ENCODE data around the gene RTF2. TPM values are rescaled to one million over a fixed set of nuclear protein-coding genes. Genes with fewer than 3 reads are reported as not detected.

The RTF2 gene
- total RNA-seq, 4 donors from 2014 or later: 69.1 to 88.8 (median 77.5) TPM

DNA sequence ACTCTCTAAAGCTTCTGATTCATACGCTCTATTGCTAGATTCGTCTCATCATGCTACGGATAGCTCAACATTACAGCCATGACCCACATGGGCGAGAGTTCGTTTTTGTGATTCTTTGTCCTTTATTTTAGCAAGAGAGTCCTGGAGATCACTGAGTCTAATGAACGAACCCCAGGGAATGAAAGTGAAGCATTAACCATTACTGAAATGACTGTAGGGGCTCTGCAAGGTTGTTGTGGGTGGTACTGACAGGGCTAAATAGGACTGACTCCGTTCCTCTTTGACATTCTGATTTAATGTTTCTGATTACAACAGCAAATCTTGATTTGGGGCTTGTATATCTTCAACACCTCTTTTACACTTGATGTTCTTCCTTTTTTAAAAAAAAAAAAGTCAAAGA, 13.7 kb upstream of the RTF2 start:
- Histone ChIP-seq H3K9me3 (no peaks in the 10 kb centered on the region), H3K4me3 (no peak overlapping the region), H3K36me3 (no peaks in the 10 kb centered on the region), H3K27me3 (no peaks in the 10 kb centered on the region), H3K4me1 (no peaks in the 10 kb centered on the region), H3K27ac (no peak overlapping the region)
- intact Hi-C loops (cut with DNase I; ENCODE audit: low total_unique reads) (no loop called here), in situ Hi-C loops (cut with MboI; ENCODE audit: low sequenced_read_pairs in 4 of 4) (no loop called here)
- DNase-seq: no peak
- ATAC-seq: no peak
- no peak for TF ChIP-seq POLR2A (IDR thresholded peaks at IDR 0.05)
- no peak for TF ChIP-seq CTCF (IDR thresholded peaks at IDR 0.05 in 4 of 5, conservative IDR thresholded peaks at IDR 0.05 in 1 of 5)

- H3K4me3 ChIP-seq: no peak overlapping the region
- H3K27me3 ChIP-seq: no peaks in the 10 kb centered on the region
- no peak overlapping the region for H3K27ac ChIP-seq
- TF ChIP-seq POLR2A (IDR thresholded peaks at IDR 0.05) (no peak), CTCF (IDR thresholded peaks at IDR 0.05 in 4 of 5, conservative IDR thresholded peaks at IDR 0.05 in 1 of 5) (no peak)
- no peaks in the 10 kb centered on the region for H3K4me1 ChIP-seq
- ATAC-seq: no peak
- no peaks in the 10 kb centered on the region for H3K9me3 ChIP-seq
- intact Hi-C loops (cut with DNase I; ENCODE audit: low total_unique reads) (no loop called here), in situ Hi-C loops (cut with MboI; ENCODE audit: low sequenced_read_pairs in 4 of 4) (no loop called here)
- DNase-seq: no peak
- no peaks in the 10 kb centered on the region for H3K36me3 ChIP-seq
Observed at GRCh38 chr20:56458206-56458821, 10.1 kb upstream of the RTF2 start.

GRCh38 chr20:56460459-56460858, 8.0 kb upstream of the RTF2 start:
- no peaks in the 10 kb centered on the region for H3K4me1 ChIP-seq
- H3K9me3 ChIP-seq: no peaks in the 10 kb centered on the region
- TF ChIP-seq POLR2A (IDR thresholded peaks at IDR 0.05) (no peak), CTCF (IDR thresholded peaks at IDR 0.05 in 4 of 5, conservative IDR thresholded peaks at IDR 0.05 in 1 of 5) (no peak)
- intact Hi-C loops (cut with DNase I; ENCODE audit: low total_unique reads) (no loop called here), in situ Hi-C loops (cut with MboI; ENCODE audit: low sequenced_read_pairs in 4 of 4) (loop anchor here in 2 of 4 donors (5.0 kb wide), 1 partner anchor 63 kb away; no protein-coding TSS in a partner anchor)
- ATAC-seq (no peak), DNase-seq (no peak)
- H3K27ac ChIP-seq: no peak overlapping the region
- H3K4me3 ChIP-seq: no peak overlapping the region
- H3K36me3 ChIP-seq: no peaks in the 10 kb centered on the region
- H3K27me3 ChIP-seq: no peaks in the 10 kb centered on the region

DNA sequence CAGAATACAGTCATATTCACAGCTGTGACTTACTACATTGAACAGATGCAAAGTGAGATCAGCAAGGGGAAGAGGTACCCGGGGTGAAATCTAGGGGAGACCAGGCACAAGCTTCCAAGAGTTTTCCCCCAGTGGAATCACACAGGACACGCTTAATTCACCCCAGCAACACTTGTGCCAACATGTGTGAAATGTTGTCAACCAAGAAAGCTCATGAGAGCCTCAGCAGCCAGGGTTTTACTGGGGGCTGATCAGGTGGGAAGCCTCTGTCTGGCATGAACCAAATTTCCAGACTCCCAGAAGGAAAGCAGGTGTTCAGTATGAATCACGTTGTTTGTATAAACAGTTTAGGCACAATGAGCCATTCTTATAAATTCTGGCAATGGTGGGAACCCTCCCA, 6.9 kb upstream of the RTF2 start:
- DNase-seq (no peak), ATAC-seq (no peak)
- intact Hi-C loops (cut with DNase I; ENCODE audit: low total_unique reads): no loop called here
- TF ChIP-seq POLR2A (IDR thresholded peaks at IDR 0.05): no peak
- no peaks in the 10 kb centered on the region for H3K27me3 ChIP-seq
- no peaks in the 10 kb centered on the region for H3K4me1 ChIP-seq
- no peaks in the 10 kb centered on the region for H3K9me3 ChIP-seq
- no peaks in the 10 kb centered on the region for H3K36me3 ChIP-seq
- H3K4me3 ChIP-seq: no peak overlapping the region
- in situ Hi-C loops (cut with MboI; ENCODE audit: low sequenced_read_pairs in 4 of 4): loop anchor here in 2 of 4 donors (5.0 kb wide), 1 partner anchor 64 kb away; no protein-coding TSS in a partner anchor
- no peak overlapping the region for H3K27ac ChIP-seq

DNA sequence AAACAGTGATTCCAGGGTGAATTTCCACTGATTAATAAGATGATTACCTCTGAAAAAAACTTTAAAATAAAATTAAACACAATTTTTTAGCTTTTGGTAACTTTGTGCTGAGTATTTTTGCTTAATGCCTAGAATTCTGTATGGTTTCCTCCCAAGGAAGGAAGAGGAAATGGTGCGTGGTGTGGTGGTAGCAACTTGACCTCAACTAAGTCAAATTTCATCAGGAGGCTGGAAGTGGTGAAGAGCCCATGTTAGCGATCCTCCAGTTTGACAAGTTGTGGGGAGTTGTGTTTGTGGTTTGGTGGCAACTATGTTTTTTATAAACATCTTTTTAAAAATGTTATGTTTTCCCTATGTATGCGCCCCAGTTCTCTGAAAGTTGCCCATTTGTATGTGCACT, 5.0 kb upstream of the RTF2 start:
- DNase-seq: no peak
- TF ChIP-seq POLR2A (IDR thresholded peaks at IDR 0.05): no peak
- no peak for TF ChIP-seq CTCF (IDR thresholded peaks at IDR 0.05 in 4 of 5, conservative IDR thresholded peaks at IDR 0.05 in 1 of 5)
- Histone ChIP-seq H3K4me1 (peaks cover 6 to 9% of the 10 kb centered on the region in 2 donors), H3K9me3 (no peaks in the 10 kb centered on the region), H3K27ac (no peak overlapping the region), H3K4me3 (no peak overlapping the region), H3K27me3 (no peaks in the 10 kb centered on the region), H3K36me3 (no peaks in the 10 kb centered on the region)
- in situ Hi-C loops (cut with MboI; ENCODE audit: low sequenced_read_pairs in 4 of 4) (loop anchor here in 2 of 4 donors (5.0 kb wide), 1 partner anchor 66 kb away; no protein-coding TSS in a partner anchor), intact Hi-C loops (cut with DNase I; ENCODE audit: low total_unique reads) (no loop called here)
- ATAC-seq: no peak
